ENCODE results near the gene CNTN5.

The CNTN5 gene

GRCh38 chr11:99371257-99371656 is 350.5 kb downstream of the CNTN5 start:
- DNase-seq (ENCODE audit: low read depth in 1 of 2, low spot score in 1 of 2): no peak

- no peak for DNase-seq (ENCODE audit: low read depth in 1 of 2, low spot score in 1 of 2)
Observed at GRCh38 chr11:99376463-99376862, 355.7 kb downstream of the CNTN5 start.

GRCh38 chr11:99383648-99384245 is 363.0 kb downstream of the CNTN5 start:
- no peak for DNase-seq (ENCODE audit: low read depth in 1 of 2, low spot score in 1 of 2)

GRCh38 chr11:99391245-99391644 is 370.5 kb downstream of the CNTN5 start:
- DNase-seq (ENCODE audit: low read depth in 1 of 2, low spot score in 1 of 2): no peak

- DNase-seq (ENCODE audit: low read depth in 1 of 2, low spot score in 1 of 2): no peak
Observed at GRCh38 chr11:99406345-99406744, 385.6 kb downstream of the CNTN5 start.

- no peak for DNase-seq (ENCODE audit: low read depth in 1 of 2, low spot score in 1 of 2)
Observed at GRCh38 chr11:99410636-99411035, 389.9 kb downstream of the CNTN5 start.

GRCh38 chr11:99418927-99419720 is 398.4 kb downstream of the CNTN5 start:
- no peak for DNase-seq (ENCODE audit: low read depth in 1 of 2, low spot score in 1 of 2)

GRCh38 chr11:99419991-99420390 is 399.2 kb downstream of the CNTN5 start:
- no peak for DNase-seq (ENCODE audit: low read depth in 1 of 2, low spot score in 1 of 2)

- no peak for DNase-seq (ENCODE audit: low read depth in 1 of 2, low spot score in 1 of 2)
Observed at GRCh38 chr11:99422581-99423427, 402.1 kb downstream of the CNTN5 start.

GRCh38 chr11:99423428-99423983 is 402.8 kb downstream of the CNTN5 start:
- DNase-seq (ENCODE audit: low read depth in 1 of 2, low spot score in 1 of 2): no peak

- DNase-seq (ENCODE audit: low read depth in 1 of 2, low spot score in 1 of 2): no peak
Observed at GRCh38 chr11:99424313-99425084, 403.8 kb downstream of the CNTN5 start.

- DNase-seq (ENCODE audit: low read depth in 1 of 2, low spot score in 1 of 2): no peak
Observed at GRCh38 chr11:99425596-99425995, 404.8 kb downstream of the CNTN5 start.

- no peak for DNase-seq (ENCODE audit: low read depth in 1 of 2, low spot score in 1 of 2)
Observed at GRCh38 chr11:99432677-99433076, 411.9 kb downstream of the CNTN5 start.

GRCh38 chr11:99443276-99443675 is 422.5 kb downstream of the CNTN5 start:
- no peak for DNase-seq (ENCODE audit: low read depth in 1 of 2, low spot score in 1 of 2)

GRCh38 chr11:99446400-99446799 is 425.7 kb downstream of the CNTN5 start:
- no peak for DNase-seq (ENCODE audit: low read depth in 1 of 2, low spot score in 1 of 2)

GRCh38 chr11:99449345-99449744 is 428.6 kb downstream of the CNTN5 start:
- DNase-seq (ENCODE audit: low read depth in 1 of 2, low spot score in 1 of 2): no peak

- no peak for DNase-seq (ENCODE audit: low read depth in 1 of 2, low spot score in 1 of 2)
Observed at GRCh38 chr11:99452075-99452474, 431.3 kb downstream of the CNTN5 start.

GRCh38 chr11:99461913-99462312 is 441.2 kb downstream of the CNTN5 start:
- no peak for DNase-seq (ENCODE audit: low read depth in 1 of 2, low spot score in 1 of 2)

GRCh38 chr11:99464985-99465384 is 444.2 kb downstream of the CNTN5 start:
- no peak for DNase-seq (ENCODE audit: low read depth in 1 of 2, low spot score in 1 of 2)

GRCh38 chr11:99489581-99489980 is 468.8 kb downstream of the CNTN5 start:
- DNase-seq (ENCODE audit: low read depth in 1 of 2, low spot score in 1 of 2): no peak

- DNase-seq (ENCODE audit: low read depth in 1 of 2, low spot score in 1 of 2): no peak
Observed at GRCh38 chr11:99494065-99494464, 473.3 kb downstream of the CNTN5 start.

Measured in activated CD4-positive, alpha-beta T cell treated with anti-CD3 and anti-CD28 coated beads, Interleukin-2, amount 50 U/mL, for 24 hours (primary cell).